Endothelial cell of umbilical vein (primary cell): ENCODE results near the gene NFKB1. TPM values are rescaled to one million over a fixed set of nuclear protein-coding genes. Genes with fewer than 3 reads are reported as not detected.

Experiments used
- BruUV-seq: library from RNA; stranded (reverse); fragments of 400-500 nt; replicated peaks from 2 replicates; lab custom pipeline; 2021; lab: Mats Ljungman, UMichigan
- CTCF ChIA-PET: fragments of 300-600, 350-600 bp; sonication (Branson Sonifier 250); formaldehyde crosslinking; loops from one replicate; lab custom pipeline; 2021; ENCODE audit warnings: antibody characterized with exemption, inconsistent platforms; lab: Charles Lee
- POLR2A ChIA-PET: fragments of 300-600, 350-600 bp; sonication (Branson Sonifier 250); formaldehyde crosslinking; loops from one replicate; lab custom pipeline; 2021; ENCODE audit warnings: antibody characterized with exemption, inconsistent platforms; lab: Charles Lee
- DNase-seq: peaks from one replicate; pipeline ENCODE4 v3.0.0-alpha.2; 2011; ENCODE audit warnings: low read depth, low spot score
- FAIRE-seq: peaks from 2 replicates; lab custom pipeline; 2011; peaks lifted over from hg19 to GRCh38; lab: Jason Lieb, UNC
- H2AFZ ChIP-seq: 2 replicates; pipeline ENCODE4 v1.6.0; 2012; ENCODE audit warnings: low read depth, low read length, control low read depth, inconsistent platforms
- H3K27ac ChIP-seq: 2 replicates; pipeline ENCODE4 v1.5.1; 2011; ENCODE audit warnings: low read depth, mild to moderate bottlenecking, control low read depth, low read length, moderate library complexity; ENCODE audit not compliant: insufficient read depth
- H3K27me3 ChIP-seq, 2 experiments: 2 replicates each; pipeline versions ENCODE4 v1.6.0 to v1.6.1; 2011; ENCODE audit warnings: low read length in 2 of 2, mixed read lengths in 1 of 2; ENCODE audit not compliant: control insufficient read depth in 2 of 2, insufficient read depth in 2 of 2
- H3K36me3 ChIP-seq, 2 experiments: 2 replicates in 1 of 2; 3 replicates in 1 of 2; pipeline ENCODE4 v1.5.1; 2011; ENCODE audit warnings: low read length in 2 of 2, mild to moderate bottlenecking in 1 of 2, moderate library complexity in 1 of 2; ENCODE audit not compliant: control insufficient read depth in 2 of 2, insufficient read depth in 2 of 2; ENCODE audit errors: extremely low read depth in 1 of 2
- H3K4me1 ChIP-seq: 3 replicates; pipeline ENCODE4 v1.5.1; 2011; ENCODE audit warnings: mild to moderate bottlenecking, low read length; ENCODE audit not compliant: control insufficient read depth, insufficient read depth; ENCODE audit errors: extremely low read depth
- H3K4me2 ChIP-seq: 2 replicates; pipeline ENCODE4 v1.6.1; 2011; ENCODE audit warnings: low read length, control low read depth, mixed read lengths; ENCODE audit not compliant: insufficient read depth
- H3K4me3 ChIP-seq, 3 experiments: fragments of 200-600 bp in 1 of 3; sonication (generic), shearing (Covaris generic) in 1 of 3; replicated peaks in 1 of 3; 2 replicates each; pipeline ENCODE4 v1.5.1; 2011 to 2016; ENCODE audit warnings: control low read depth in 3 of 3, low read length in 3 of 3, mild to moderate bottlenecking in 2 of 3, inconsistent platforms in 1 of 3, low read depth in 1 of 3, moderate library complexity in 1 of 3; ENCODE audit not compliant: insufficient read depth in 1 of 3
- H3K79me2 ChIP-seq: 2 replicates; pipeline ENCODE4 v1.6.0; 2012; ENCODE audit warnings: low read length, inconsistent platforms; ENCODE audit not compliant: control insufficient read depth, insufficient read depth
- H3K9ac ChIP-seq: replicated peaks from 2 replicates; pipeline ENCODE3; 2011; ENCODE audit warnings: low read length, control low read depth; ENCODE audit not compliant: insufficient read depth; ENCODE audit errors: extremely low read depth
- H3K9me1 ChIP-seq: replicated peaks from 3 replicates; pipeline ENCODE4 v1.6.0; 2011; ENCODE audit warnings: mild to moderate bottlenecking, low read length; ENCODE audit not compliant: control insufficient read depth, insufficient read depth; ENCODE audit errors: extremely low read depth
- H3K9me3 ChIP-seq: replicated peaks from 2 replicates; pipeline ENCODE4 v1.5.1; 2012; ENCODE audit warnings: low read length, inconsistent platforms; ENCODE audit not compliant: control insufficient read depth, insufficient read depth
- H4K20me1 ChIP-seq: replicated peaks from 2 replicates; pipeline ENCODE3; 2011; ENCODE audit warnings: mild to moderate bottlenecking, low read length; ENCODE audit not compliant: control insufficient read depth, insufficient read depth; ENCODE audit errors: extremely low read depth
- CTCF ChIP-seq, 2 donors: IDR thresholded peaks; 1 replicate in 1 of 2; 2 replicates in 1 of 2; pipeline ENCODE4 v1.5.1; 2011; ENCODE audit warnings: low read length in 2 of 2, mild to moderate bottlenecking in 2 of 2, moderate library complexity in 2 of 2, control low read depth in 1 of 2, inconsistent platforms in 1 of 2, low read depth in 1 of 2; ENCODE audit not compliant: insufficient read depth in 1 of 2; ENCODE audit errors: extremely low read depth in 1 of 2
- EZH2 ChIP-seq: IDR thresholded peaks from 2 replicates; pipeline ENCODE4 v1.6.1; 2012; ENCODE audit warnings: borderline replicate concordance, low read depth, mild to moderate bottlenecking, moderate library complexity, low read length, inconsistent platforms; ENCODE audit not compliant: severe bottlenecking
- FOS ChIP-seq: IDR thresholded peaks from 2 replicates; pipeline ENCODE4 v1.6.1; 2011; ENCODE audit warnings: mild to moderate bottlenecking, low read length, moderate library complexity, borderline replicate concordance; ENCODE audit not compliant: insufficient read depth
- GATA2 ChIP-seq: IDR thresholded peaks from 2 replicates; pipeline ENCODE4 v1.7.0; 2011; ENCODE audit warnings: low read depth, mild to moderate bottlenecking, moderate library complexity, mixed read lengths, low read length; ENCODE audit not compliant: insufficient read length, insufficient read depth
- JUN ChIP-seq: IDR thresholded peaks from 2 replicates; pipeline ENCODE4 v1.6.1; 2011; ENCODE audit warnings: borderline replicate concordance, low read depth; ENCODE audit not compliant: insufficient read length, insufficient read depth
- MAX ChIP-seq: IDR thresholded peaks from 2 replicates; pipeline ENCODE4 v1.6.1; 2011; ENCODE audit not compliant: insufficient read depth, insufficient read length
- MYC ChIP-seq: IDR thresholded peaks from one replicate; pipeline ENCODE4 v1.6.1; 2011; ENCODE audit warnings: mild to moderate bottlenecking, low read depth, low read length
- POLR2A ChIP-seq: IDR thresholded peaks from 2 replicates; pipeline ENCODE4 v1.6.1; 2012; ENCODE audit warnings: low read depth, mild to moderate bottlenecking, control low read depth, low read length
- POLR2AphosphoS5 ChIP-seq: IDR thresholded peaks from 2 replicates; pipeline ENCODE4 v1.6.1; 2012; ENCODE audit warnings: low read depth, mild to moderate bottlenecking, control low read depth, low read length, moderate library complexity; ENCODE audit not compliant: insufficient read depth
- dilution Hi-C: fragments of 300-500 bp; cut with MboI; formaldehyde crosslinking; loops from one replicate; pipeline ENCODE4 v1.15.0; 2019; ENCODE audit warnings: low sequenced_read_pairs; ENCODE audit not compliant: extremely low pct_ligation_motif_present
- intact Hi-C: fragments of 100-400 bp; cut with micrococcal nuclease; formaldehyde crosslinking; loops from one replicate; pipeline ENCODE4 v1.10.0; 2022
- polyA plus RNA-seq, 4 experiments: library from polyadenylated mRNA; depleted of rRNA in 3 of 4; stranded (reverse) in 3 of 4; unstranded in 1 of 4; fragments of >200 nt; gene quantifications; 2 replicates each; pipeline versions ENCODE4 v1.2.1 to v1.2.3, GENCODE V29; 2011 to 2012; ENCODE audit warnings: missing spikeins in 1 of 4
- total RNA-seq: library from RNA; stranded (reverse); gene quantifications from 2 replicates; pipeline ENCODE4 v1.2.3, GENCODE V29; 2021

NFKB1 gene
- total and polyA plus RNA-seq, 2 donors (not counting 3 experiments of a cell fraction or from before 2014, with no cell fraction given) = 21.3 to 41.4 TPM

GRCh38 chr4:102638621-102639020, 137.5 kb downstream of the NFKB1 start:
- Histone ChIP-seq H3K27me3 (no peaks in the 10 kb centered on the region), H3K36me3 (no peaks in the 10 kb centered on the region), H4K20me1 (no peaks in the 10 kb centered on the region), H3K79me2 (no peaks in the 10 kb centered on the region), H3K4me2 (no peak overlapping the region), H3K9ac (no peak overlapping the region), H3K9me1 (no peaks in the 10 kb centered on the region), H3K9me3 (no peaks in the 10 kb centered on the region), H2AFZ (no peak overlapping the region), H3K4me1 (peaks cover 12% of the 10 kb centered on the region), H3K4me3 (no peak overlapping the region), H3K27ac (no peak overlapping the region)
- no peak for FAIRE-seq
- no peak for DNase-seq
- TF ChIP-seq POLR2AphosphoS5 (no peak), JUN (no peak), EZH2 (no peak), POLR2A (no peak), MAX (no peak), FOS (no peak)
- intact Hi-C loops (no loop called here), dilution Hi-C loops (no loop called here)
- ChIA-PET POLR2A (no interaction called here), CTCF (no interaction called here)
- BruUV-seq = no TSS peak

GRCh38 chr4:102639598-102639997, 138.4 kb downstream of the NFKB1 start:
- intact Hi-C loops = no loop called here
- ChIA-PET POLR2A (no interaction called here), CTCF (interaction anchor here (0.7 to 1.9 kb wide), 2 partner anchors 10 to 12 kb away, joined by 3 to 9 read pairs; no protein-coding TSS in a partner anchor)
- no peak for FAIRE-seq
- H3K9me1 ChIP-seq = no peaks in the 10 kb centered on the region
- no peak overlapping the region for H3K4me2 ChIP-seq
- no peaks in the 10 kb centered on the region for H3K27me3 ChIP-seq
- H3K79me2 ChIP-seq = no peaks in the 10 kb centered on the region
- H3K4me1 ChIP-seq = peaks cover 12% of the 10 kb centered on the region
- no peak overlapping the region for H3K27ac ChIP-seq
- no peaks in the 10 kb centered on the region for H3K9me3 ChIP-seq
- no peaks in the 10 kb centered on the region for H4K20me1 ChIP-seq
- H3K9ac ChIP-seq = no peak overlapping the region
- no peak for DNase-seq
- dilution Hi-C loops = no loop called here
- no peaks in the 10 kb centered on the region for H3K36me3 ChIP-seq
- TF ChIP-seq POLR2AphosphoS5 (no peak), GATA2 (no peak), POLR2A (no peak), CTCF (IDR thresholded peaks at IDR 0.05; ENCODE audit: extremely low read depth in 1 of 2, insufficient read depth in 1 of 2, low read depth in 1 of 2, low read length in 2 of 2) (no peak), FOS (no peak), JUN (no peak), MAX (no peak), MYC (no peak), EZH2 (no peak)
- H2AFZ ChIP-seq = no peak overlapping the region
- no TSS peak for BruUV-seq
- no peak overlapping the region for H3K4me3 ChIP-seq
